ENCODE measurements around the gene B3GALT5.

B3GALT5 gene

GRCh38 chr21:39599191-39599970 lies 13.4 kb upstream of the B3GALT5 start:
- Histone ChIP-seq H3K4me3 (ENCODE audit: low read depth in 1 of 2, low read length in 1 of 2) (no peak overlapping the region), H3K27ac (no peak overlapping the region), H3K27me3 (peaks cover 29% of the 10 kb centered on the region), H3K4me1 (ENCODE audit: control insufficient read depth in 1 of 2, insufficient read depth in 1 of 2, low read depth in 1 of 2, low read length in 1 of 2) (no peaks in the 10 kb centered on the region), H3K9me3 (no peaks in the 10 kb centered on the region), H3K36me3 (no peaks in the 10 kb centered on the region)
- no peak for TF ChIP-seq CTCF (IDR thresholded peaks at IDR 0.05)

GRCh38 chr21:39601187-39601928 lies 11.4 kb upstream of the B3GALT5 start:
- Histone ChIP-seq H3K27me3 (peaks cover 29% of the 10 kb centered on the region), H3K27ac (no peak overlapping the region), H3K9me3 (no peaks in the 10 kb centered on the region), H3K36me3 (no peaks in the 10 kb centered on the region), H3K4me1 (ENCODE audit: control insufficient read depth in 1 of 2, insufficient read depth in 1 of 2, low read depth in 1 of 2, low read length in 1 of 2) (no peaks in the 10 kb centered on the region), H3K4me3 (ENCODE audit: low read depth in 1 of 2, low read length in 1 of 2) (no peak overlapping the region)
- no peak for TF ChIP-seq CTCF (IDR thresholded peaks at IDR 0.05)

GRCh38 chr21:39602076-39602689 lies 10.6 kb upstream of the B3GALT5 start:
- Histone ChIP-seq H3K27me3 (peaks cover 29% of the 10 kb centered on the region), H3K4me1 (ENCODE audit: control insufficient read depth in 1 of 2, insufficient read depth in 1 of 2, low read depth in 1 of 2, low read length in 1 of 2) (no peaks in the 10 kb centered on the region), H3K9me3 (no peaks in the 10 kb centered on the region), H3K27ac (no peak overlapping the region), H3K4me3 (ENCODE audit: low read depth in 1 of 2, low read length in 1 of 2) (no peak overlapping the region), H3K36me3 (no peaks in the 10 kb centered on the region)
- no peak for TF ChIP-seq CTCF (IDR thresholded peaks at IDR 0.05)

GRCh38 chr21:39602793-39603192 lies 9.9 kb upstream of the B3GALT5 start:
- H3K9me3 ChIP-seq = no peaks in the 10 kb centered on the region
- no peak overlapping the region for H3K27ac ChIP-seq
- TF ChIP-seq CTCF (IDR thresholded peaks at IDR 0.05) = no peak
- peaks cover 29% of the 10 kb centered on the region for H3K27me3 ChIP-seq
- no peaks in the 10 kb centered on the region for H3K36me3 ChIP-seq
- H3K4me1 ChIP-seq (ENCODE audit: control insufficient read depth in 1 of 2, insufficient read depth in 1 of 2, low read depth in 1 of 2, low read length in 1 of 2) = no peaks in the 10 kb centered on the region
- H3K4me3 ChIP-seq (ENCODE audit: low read depth in 1 of 2, low read length in 1 of 2) = no peak overlapping the region

- TF ChIP-seq CTCF (IDR thresholded peaks at IDR 0.05) = no peak
- peaks cover 27% of the 10 kb centered on the region for H3K27me3 ChIP-seq
- H3K36me3 ChIP-seq = no peaks in the 10 kb centered on the region
- no peak overlapping the region for H3K27ac ChIP-seq
- no peaks in the 10 kb centered on the region for H3K9me3 ChIP-seq
- no peaks in the 10 kb centered on the region for H3K4me1 ChIP-seq (ENCODE audit: control insufficient read depth in 1 of 2, insufficient read depth in 1 of 2, low read depth in 1 of 2, low read length in 1 of 2)
- no peak overlapping the region for H3K4me3 ChIP-seq (ENCODE audit: low read depth in 1 of 2, low read length in 1 of 2)
These were observed 7.8 kb upstream of the B3GALT5 start for GRCh38 chr21:39604951-39605350.

Measured in neutrophil (primary cell).